NCI-H1436 treated with DMSO at 0.1 percent for 48 hours (cell line): ENCODE data around the gene APOA1.

Experiments
- DNase-seq: peaks from one replicate; lab custom pipeline; 2025; lab: John Stamatoyannopoulos, UW

APOA1 gene

GRCh38 chr11:116837231-116838091 is at the start of gene APOA1:
TSS of gene APOA1 (minus strand) at chr11:116837622. CDS start at chr11:116837387, 235 bp downstream.
- DNase-seq = no peak

GRCh38 chr11:116885951-116886655 is 48.7 kb upstream of the APOA1 start:
- DNase-seq = no peak

- no peak for DNase-seq
Measured at GRCh38 chr11:116882386-116882785, 45.0 kb upstream of the APOA1 start.

- DNase-seq = no peak
Measured at GRCh38 chr11:116881143-116881542, 43.7 kb upstream of the APOA1 start.

- peak; percentile 8 for DNase-seq
Measured at GRCh38 chr11:116879800-116880625, 42.6 kb upstream of the APOA1 start.

GRCh38 chr11:116876656-116877055 is 39.2 kb upstream of the APOA1 start:
- DNase-seq = no peak

GRCh38 chr11:116875194-116875593 is 37.8 kb upstream of the APOA1 start:
- no peak for DNase-seq

GRCh38 chr11:116874251-116874650 is 36.8 kb upstream of the APOA1 start:
- DNase-seq = no peak

- no peak for DNase-seq
Measured at GRCh38 chr11:116873381-116873780, 36.0 kb upstream of the APOA1 start.

GRCh38 chr11:116871248-116871647 is 33.8 kb upstream of the APOA1 start:
- DNase-seq = no peak

GRCh38 chr11:116870054-116870453 is 32.6 kb upstream of the APOA1 start:
- DNase-seq = no peak

GRCh38 chr11:116869610-116870009 is 32.2 kb upstream of the APOA1 start:
- no peak for DNase-seq

GRCh38 chr11:116868066-116868465 is 30.6 kb upstream of the APOA1 start:
- no peak for DNase-seq

GRCh38 chr11:116867619-116868018 is 30.2 kb upstream of the APOA1 start:
- DNase-seq = no peak

- no peak for DNase-seq
Measured at GRCh38 chr11:116866804-116867455, 29.5 kb upstream of the APOA1 start.

GRCh38 chr11:116865696-116866095 is 28.3 kb upstream of the APOA1 start:
- DNase-seq = no peak

GRCh38 chr11:116864531-116864930 is 27.1 kb upstream of the APOA1 start:
- no peak for DNase-seq

GRCh38 chr11:116862951-116863350 is 25.5 kb upstream of the APOA1 start:
- no peak for DNase-seq

GRCh38 chr11:116862185-116862584 is 24.8 kb upstream of the APOA1 start:
- DNase-seq = no peak

- DNase-seq = no peak
Measured at GRCh38 chr11:116861539-116861938, 24.1 kb upstream of the APOA1 start.

- no peak for DNase-seq
Measured at GRCh38 chr11:116860303-116860702, 22.9 kb upstream of the APOA1 start.

- DNase-seq = no peak
Measured at GRCh38 chr11:116859175-116859574, 21.8 kb upstream of the APOA1 start.
